DMS79 (cell line): Measurements from ENCODE around the gene ANP32E.
"Not testable (repeated sequence)": the region's sequence is repeated elsewhere in the genome, so short reads cannot be mapped to it uniquely, and the experiment has no call there.

Experiments used
- DNase-seq: peaks from one replicate; lab custom pipeline; 2025; lab: John Stamatoyannopoulos, UW

The ANP32E gene

DNA sequence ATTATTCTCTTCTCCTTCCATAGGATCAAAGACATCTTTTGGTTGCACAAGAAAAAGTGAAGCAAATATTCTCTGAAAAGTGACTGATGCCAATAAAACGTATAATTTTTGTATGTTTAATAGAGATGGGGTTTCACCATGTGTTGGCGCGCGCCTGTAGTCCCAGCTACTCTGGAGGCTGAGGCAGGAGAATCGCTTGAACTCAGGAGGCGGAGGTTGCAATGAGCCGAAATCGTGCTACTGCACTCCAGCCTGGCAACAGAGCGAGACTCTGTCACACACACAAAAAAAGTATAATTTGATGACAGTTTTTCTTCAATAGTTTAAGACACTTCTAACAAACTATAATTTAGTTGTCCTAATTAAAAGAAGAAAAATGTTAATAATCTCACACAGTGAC is 23.8 kb downstream of the ANP32E start:
- no peak for DNase-seq

DNA sequence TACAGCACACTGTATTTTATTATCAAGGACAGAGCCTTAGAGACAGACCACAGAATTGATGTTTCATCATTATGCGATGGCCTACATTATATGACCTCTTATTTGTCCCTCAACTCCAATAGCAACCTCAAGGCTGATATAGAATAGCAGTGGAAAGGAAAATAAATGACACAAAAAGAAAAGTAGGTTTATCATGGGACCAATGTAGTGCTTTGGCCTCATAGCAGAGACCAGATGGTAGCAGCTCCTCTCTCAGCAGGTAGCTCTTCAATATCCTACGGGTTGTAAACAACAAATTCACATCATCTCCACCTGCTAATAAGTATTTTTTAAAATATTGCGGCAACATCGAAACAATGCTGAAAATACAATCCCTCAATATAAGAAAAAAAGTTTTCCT is 25.2 kb downstream of the ANP32E start:
- DNase-seq, result no peak

DNA sequence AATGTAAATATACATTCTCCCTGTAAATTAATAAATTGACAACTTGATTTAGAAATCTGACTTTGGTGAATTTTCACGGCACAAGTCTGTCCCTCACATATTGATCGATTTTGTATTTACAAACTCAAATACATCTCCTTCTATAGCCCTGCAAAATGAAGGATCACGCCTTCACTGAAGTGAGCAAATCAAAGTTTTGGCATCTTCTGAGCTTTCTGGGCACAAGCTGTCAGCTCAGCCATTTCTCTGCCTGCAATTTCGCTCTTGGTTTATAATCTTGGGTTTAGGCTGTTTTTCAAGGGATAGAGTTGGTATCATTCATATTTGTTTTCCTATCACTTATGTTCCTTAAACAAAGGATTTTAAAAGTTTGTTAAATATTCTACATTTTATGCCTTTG is 25.8 kb downstream of the ANP32E start:
- DNase-seq, result no peak

- DNase-seq, result not testable (repeated sequence)
Measured at GRCh38 chr1:150208460-150208859, 27.5 kb downstream of the ANP32E start.

DNA sequence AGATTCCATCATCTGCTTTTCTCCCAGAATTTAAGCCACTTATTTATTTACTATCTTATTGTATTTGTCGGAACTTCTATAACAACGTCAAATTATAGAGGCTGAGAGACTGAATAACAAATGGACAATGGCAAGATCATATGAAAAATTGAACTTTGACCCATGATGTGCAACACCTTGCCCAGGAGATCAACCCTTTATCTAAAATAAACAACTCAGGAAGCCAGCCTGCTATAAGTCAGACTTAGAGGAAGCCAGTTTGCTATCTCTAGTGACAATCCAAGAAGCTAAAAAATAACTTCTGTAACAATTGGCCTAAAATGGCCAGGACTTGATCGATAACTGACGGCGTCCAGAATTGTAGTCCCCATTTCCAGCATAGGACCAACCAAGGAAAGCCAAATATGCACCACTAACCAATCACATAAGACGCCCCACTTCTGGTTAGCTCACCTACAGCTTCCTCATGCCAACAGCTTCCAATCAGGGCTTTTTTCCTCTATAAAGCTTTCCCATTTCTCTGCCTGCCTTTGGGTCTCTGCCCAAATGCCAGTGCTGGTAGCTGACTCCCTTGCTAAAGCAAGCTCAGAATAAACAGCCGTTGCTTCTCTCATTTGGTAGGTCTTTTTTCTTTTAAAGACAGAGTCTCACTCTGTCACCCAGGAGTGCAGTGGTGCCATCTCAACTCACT is 28.5 kb downstream of the ANP32E start:
- no peak for DNase-seq

GRCh38 chr1:150196417-150196816 is 39.5 kb downstream of the ANP32E start:
- DNase-seq, result no peak

DNA sequence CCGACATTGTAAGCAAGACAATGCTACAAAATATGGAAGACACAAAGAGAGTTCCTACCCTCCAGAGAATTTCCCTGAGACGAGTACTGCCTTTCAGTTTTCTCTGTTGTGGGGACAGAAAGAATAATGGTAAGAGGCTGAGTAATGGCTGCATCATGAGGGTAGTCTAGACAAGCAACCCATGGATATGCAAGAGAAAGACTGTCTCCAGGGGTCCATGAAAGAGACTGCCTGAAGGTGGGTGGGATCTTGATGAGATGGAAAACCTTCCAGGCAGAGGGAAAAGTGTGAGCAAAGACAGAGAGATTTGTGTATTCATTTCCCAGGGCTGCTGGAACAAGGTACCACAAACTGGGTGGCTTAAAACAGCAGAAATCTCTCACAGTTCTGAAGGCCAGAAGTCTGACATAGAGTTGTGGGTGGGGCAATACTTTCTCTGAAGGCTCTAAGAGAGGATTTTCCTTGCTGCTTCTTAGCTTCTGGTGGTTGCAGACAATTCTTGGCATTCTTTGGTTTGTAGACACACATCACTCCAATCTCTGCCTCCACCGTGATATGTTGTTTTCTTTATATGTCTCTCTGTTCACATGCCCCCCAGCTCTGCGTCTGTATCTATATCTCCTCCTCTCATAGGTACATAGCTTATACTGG is 41.4 kb downstream of the ANP32E start:
- no peak for DNase-seq

- DNase-seq, result no peak
Measured at GRCh38 chr1:150192012-150192411, 43.9 kb downstream of the ANP32E start.

- no peak for DNase-seq
Measured at GRCh38 chr1:150187560-150187931, 48.4 kb downstream of the ANP32E start.

- peak; percentile 13 for DNase-seq
Measured at GRCh38 chr1:150186789-150187559, 48.9 kb downstream of the ANP32E start.

DNA sequence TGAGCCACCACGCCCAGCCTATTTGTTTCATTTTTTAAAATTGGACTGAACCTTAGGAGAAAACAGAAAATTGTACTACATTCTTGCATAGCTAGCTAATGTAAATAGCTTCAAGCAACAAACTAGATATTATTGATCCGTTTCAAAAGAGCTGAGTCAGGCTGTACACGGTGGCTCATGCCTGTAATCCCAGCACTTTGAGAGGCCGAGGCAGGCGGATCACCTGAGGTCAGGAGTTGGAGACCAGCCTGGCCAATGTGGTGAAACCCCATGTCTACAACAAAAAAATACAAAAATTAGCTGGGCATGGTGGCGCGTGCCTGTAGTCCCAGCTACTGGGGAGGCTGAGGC is 49.5 kb downstream of the ANP32E start:
- DNase-seq, result not testable (repeated sequence)

DNA sequence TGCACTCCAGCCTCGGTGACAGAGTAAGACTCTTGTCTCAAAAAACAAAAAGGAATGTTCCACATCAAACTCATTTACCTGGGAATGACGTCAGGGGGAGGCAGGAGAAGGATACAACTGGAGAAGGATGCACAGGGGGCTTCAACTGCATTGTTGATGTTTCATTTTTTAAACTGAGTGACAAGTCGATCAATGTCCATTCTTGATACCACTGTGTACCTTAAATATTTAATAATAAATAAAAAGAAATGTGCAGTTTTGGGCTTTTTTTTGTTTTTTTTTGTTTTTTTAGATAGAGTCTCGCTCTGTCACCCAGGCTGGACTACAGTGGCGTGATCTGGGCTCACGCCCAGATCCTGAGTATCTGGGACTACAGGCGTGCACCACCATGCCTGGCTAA is 50.4 kb downstream of the ANP32E start:
- DNase-seq, result no peak

DNA sequence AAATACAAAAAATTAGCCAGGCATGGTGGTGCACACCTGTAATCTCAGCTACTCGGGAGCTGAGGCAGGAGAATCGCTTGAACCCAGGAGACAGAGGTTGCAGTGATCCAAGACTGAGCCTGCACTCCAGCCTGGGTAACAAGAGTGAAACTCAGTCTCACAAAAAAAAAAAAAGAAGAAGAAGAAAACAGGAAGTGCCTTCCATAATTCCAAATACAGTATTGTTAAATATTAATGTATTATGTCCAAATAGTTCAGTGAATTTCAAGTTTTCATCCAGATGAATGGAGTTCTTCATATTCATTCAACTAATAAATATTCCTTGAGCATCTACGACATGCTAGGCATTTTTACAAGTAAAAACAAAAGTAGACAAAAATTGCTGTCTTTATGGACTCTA is 52.9 kb downstream of the ANP32E start:
- no peak for DNase-seq

DNA sequence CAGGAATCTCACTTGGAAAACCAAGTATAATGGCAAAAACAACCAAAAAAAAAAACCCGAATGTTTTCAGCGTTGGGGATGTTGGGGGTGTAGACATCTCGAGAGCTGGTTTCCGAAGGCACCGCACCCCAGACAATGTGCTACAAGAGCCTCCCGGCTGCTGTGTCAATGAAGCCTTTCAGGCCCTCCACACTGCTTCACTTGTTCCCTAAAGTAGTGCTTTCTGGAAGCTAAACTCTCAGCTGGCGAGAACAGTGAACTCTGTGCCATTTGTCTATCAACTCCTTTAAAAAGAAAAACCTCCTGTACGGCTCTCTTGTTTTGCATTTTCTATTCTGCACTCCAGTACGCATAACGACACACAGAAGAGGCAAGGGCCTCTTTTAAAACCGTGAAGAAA is 53.7 kb downstream of the ANP32E start:
- no peak for DNase-seq

DNA sequence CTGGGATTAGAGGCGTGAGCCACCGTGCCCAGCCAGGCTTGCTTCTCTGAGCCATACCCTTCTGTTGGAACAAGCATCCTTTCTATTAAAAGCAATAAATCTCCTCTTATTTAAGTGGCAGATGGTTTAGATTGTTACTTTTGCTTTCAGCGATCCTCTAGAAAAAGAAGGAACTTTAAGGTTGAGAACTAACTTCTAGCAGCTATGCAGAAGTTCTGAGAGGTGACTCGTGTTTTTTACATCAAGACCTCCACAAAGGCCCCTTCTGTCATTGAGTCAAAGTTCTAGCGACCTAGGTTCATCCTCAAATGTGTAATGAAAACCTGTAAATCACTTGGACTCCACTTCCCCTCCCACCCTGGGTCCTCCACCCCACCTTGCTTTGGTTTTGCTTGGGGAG is 55.4 kb downstream of the ANP32E start:
- no peak for DNase-seq

- DNase-seq, result no peak
Measured at GRCh38 chr1:150179867-150180266, 56.0 kb downstream of the ANP32E start.

DNA sequence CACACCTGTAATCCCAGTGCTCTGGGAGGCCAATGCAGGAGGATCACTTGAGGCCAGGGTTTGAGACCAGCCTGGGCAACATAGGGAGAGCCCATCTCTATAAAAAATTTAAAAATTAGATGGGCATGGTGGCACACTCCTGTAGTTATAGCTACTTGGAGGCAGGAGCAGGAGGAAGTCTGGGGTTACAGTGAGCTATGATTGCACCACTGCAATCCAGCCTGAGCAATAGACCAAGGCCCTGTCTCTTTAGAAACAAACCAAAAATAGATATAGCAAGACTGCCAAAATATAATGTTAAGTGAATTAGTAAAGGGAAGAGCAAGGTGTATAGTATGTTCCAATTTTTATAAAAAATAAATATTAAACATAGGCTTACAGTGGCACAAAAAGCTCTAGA is 57.4 kb downstream of the ANP32E start:
- no peak for DNase-seq

GRCh38 chr1:150176593-150176992 is 59.3 kb downstream of the ANP32E start:
- DNase-seq, result no peak

DNA sequence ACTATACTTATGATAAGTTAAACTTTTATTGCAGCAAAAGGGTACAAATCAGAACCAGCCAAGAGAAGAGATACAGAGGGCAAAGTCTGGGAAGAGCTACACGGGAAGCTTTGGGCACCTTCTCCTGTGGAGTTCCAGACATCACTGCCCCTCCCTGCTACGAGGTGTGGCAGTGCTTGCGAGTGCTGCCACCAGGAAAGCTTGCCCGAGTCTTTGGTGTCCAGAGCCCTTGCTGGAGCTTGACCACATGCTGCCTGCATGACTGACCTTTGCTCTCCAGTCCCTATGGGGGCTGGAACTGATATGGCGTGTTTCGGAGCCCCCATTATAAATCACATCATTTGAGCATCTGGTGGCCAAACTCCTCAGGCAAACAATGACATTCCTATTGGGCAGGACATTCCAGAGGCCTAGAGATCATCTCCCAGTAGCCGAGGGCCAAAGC is 62.7 kb downstream of the ANP32E start:
- DNase-seq, result no peak

DNA sequence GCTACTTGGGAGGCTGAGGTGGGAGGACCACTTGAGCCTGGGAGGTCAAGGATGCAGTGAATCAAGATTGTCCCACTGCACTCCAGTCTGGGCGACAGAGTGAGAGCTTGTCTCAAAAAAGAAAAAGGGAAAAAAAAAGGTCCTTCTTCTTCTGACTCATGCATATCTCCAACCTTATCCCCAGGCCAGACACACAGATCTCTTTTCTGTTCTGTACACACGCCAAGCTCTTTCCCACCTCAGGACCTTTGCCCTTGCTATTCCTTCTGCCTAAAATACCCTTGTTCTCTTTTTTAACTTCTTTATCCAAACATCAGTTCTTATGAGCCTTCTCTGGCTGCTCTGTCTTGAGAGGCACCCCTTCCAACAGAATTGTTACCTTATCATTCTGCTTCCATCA is 64.1 kb downstream of the ANP32E start:
- DNase-seq, result no peak

DNA sequence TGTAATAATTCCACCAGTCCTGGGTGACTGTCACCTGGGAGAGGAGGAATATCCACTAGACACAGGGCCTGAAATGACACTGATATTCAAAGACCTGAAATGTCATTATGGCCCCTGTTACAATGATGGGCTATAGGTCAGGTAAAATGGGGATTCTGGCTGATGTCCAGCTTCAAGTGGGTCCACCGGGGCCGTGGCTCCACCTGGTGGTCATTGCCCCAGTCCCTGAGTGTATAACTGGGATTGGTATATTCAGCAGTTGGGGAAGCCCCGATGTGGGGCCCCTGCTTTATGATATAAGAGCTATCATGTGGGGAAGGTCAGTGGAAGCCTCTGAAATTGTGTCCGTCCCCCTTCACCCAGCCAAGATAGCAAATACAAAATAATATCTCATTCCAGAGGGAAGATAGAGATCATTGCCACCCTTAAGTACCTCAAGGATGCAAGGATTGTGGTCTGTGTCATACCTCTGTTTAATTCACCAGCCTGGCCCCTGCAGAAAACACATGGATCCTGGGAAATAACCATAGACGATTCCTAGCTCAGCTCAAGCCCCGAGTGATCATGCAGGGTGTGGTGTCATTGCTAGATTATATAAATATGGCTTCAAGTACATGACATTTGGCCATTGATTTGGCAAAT is 66.8 kb downstream of the ANP32E start:
- DNase-seq, result no peak
